GM12865 (cell line): ENCODE results near the gene JPH3.

Source experiments
- DNase-seq: peaks from one replicate; pipeline ENCODE4 v3.0.0; 2010; ENCODE audit warnings: low read depth
- H3K4me3 ChIP-seq: 2 replicates; pipeline ENCODE4 v1.5.1; 2011; ENCODE audit warnings: mild to moderate bottlenecking, low read depth, low read length, control low read depth
- CTCF ChIP-seq: IDR thresholded peaks from 2 replicates; pipeline ENCODE4 v1.5.1; 2011; ENCODE audit warnings: low read length, control low read depth, low read depth, inconsistent platforms; ENCODE audit not compliant: insufficient read depth; ENCODE audit errors: missing control alignments

The JPH3 gene

GRCh38 chr16:87582966-87583325 lies 19.4 kb upstream of the JPH3 start:
- TF ChIP-seq CTCF = no peak
- H3K4me3 ChIP-seq = no peak overlapping the region
- DNase-seq = no peak

GRCh38 chr16:87583453-87584131 lies 18.7 kb upstream of the JPH3 start:
- H3K4me3 ChIP-seq = no peak overlapping the region
- DNase-seq = no peak
- TF ChIP-seq CTCF = no peak

GRCh38 chr16:87584271-87584670 lies 18.0 kb upstream of the JPH3 start:
- no peak overlapping the region for H3K4me3 ChIP-seq
- no peak for DNase-seq
- TF ChIP-seq CTCF = no peak

GRCh38 chr16:87584975-87585374 lies 17.3 kb upstream of the JPH3 start:
- no peak for TF ChIP-seq CTCF
- no peak for DNase-seq
- no peak overlapping the region for H3K4me3 ChIP-seq

- no peak for DNase-seq
- no peak overlapping the region for H3K4me3 ChIP-seq
- no peak for TF ChIP-seq CTCF
Observed at GRCh38 chr16:87585442-87586200, 16.7 kb upstream of the JPH3 start.

- H3K4me3 ChIP-seq = no peak overlapping the region
- no peak for DNase-seq
- TF ChIP-seq CTCF = no peak
Observed at GRCh38 chr16:87586201-87586782, 16.0 kb upstream of the JPH3 start.
